Transverse colon (tissue), 4 donors: ENCODE data around the gene LDLRAD1. TPM values are rescaled to one million over a fixed set of nuclear protein-coding genes. Genes with fewer than 3 reads are reported as not detected.

Experiments used
- DNase-seq: peaks from one replicate; pipeline ENCODE4 v3.0.0-alpha.2; 2019
- H3K27ac ChIP-seq, 4 donors: fragments of 200-600 bp; sonication (generic); 2 replicates each; pipeline ENCODE4 v1.5.1; 2016 to 2018; ENCODE audit warnings: inconsistent platforms in 4 of 4
- H3K27me3 ChIP-seq: fragments of 200-600 bp; sonication (generic); 2 replicates; pipeline ENCODE4 v1.5.1; 2017; ENCODE audit warnings: inconsistent platforms
- H3K36me3 ChIP-seq, 4 donors: fragments of 200-600 bp; sonication (generic); 2 replicates each; pipeline ENCODE4 v1.5.1; 2017 to 2019; ENCODE audit warnings: inconsistent platforms in 4 of 4
- H3K4me1 ChIP-seq, 4 donors: fragments of 200-600 bp; sonication (generic); 2 replicates each; pipeline ENCODE4 v1.5.1; 2017 to 2020; ENCODE audit warnings: inconsistent platforms in 4 of 4
- H3K4me3 ChIP-seq, 4 donors: fragments of 200-600 bp; sonication (generic); 1 replicate in 1 of 4; 2 replicates in 3 of 4; pipeline versions ENCODE4 v1.5.1 to v1.6.1; 2017 to 2019; ENCODE audit warnings: inconsistent platforms in 4 of 4
- H3K9me3 ChIP-seq, 2 donors: fragments of 200-600 bp; sonication (generic); 2 replicates each; pipeline ENCODE4 v1.5.1; 2017 to 2019; ENCODE audit warnings: inconsistent platforms in 2 of 2
- EP300 ChIP-seq: sonication (generic); formaldehyde crosslinking; IDR thresholded peaks from one replicate; pipeline ENCODE4 v1.6.1; 2017; ENCODE audit warnings: antibody characterized with exemption, low read depth
- POLR2A ChIP-seq: fragments of 450-650 bp; IDR thresholded peaks from one replicate; pipeline ENCODE4 v1.6.1; 2016; ENCODE audit warnings: antibody characterized with exemption, mild to moderate bottlenecking, moderate library complexity
- POLR2AphosphoS5 ChIP-seq, 3 donors: sonication (generic); formaldehyde crosslinking; IDR thresholded peaks; one replicate each; pipeline ENCODE4 v1.6.1; 2016; ENCODE audit warnings: antibody characterized with exemption in 3 of 3
- WGBS, 2 donors: methylation state at CpG; one replicate each; pipeline ENCODE4 v1.1.5; 2018; ENCODE audit warnings: low coverage in 1 of 2; 5-methylcytosine and 5-hydroxymethylcytosine counted together
- in situ Hi-C, 4 donors: fragments of 200-750 bp; cut with MboI; loops; one replicate each; pipeline versions ENCODE4 v1.15.0 to v1.15.1; 2017; ENCODE audit warnings: low sequenced_read_pairs in 3 of 4, low pct_ligation_motif_present in 1 of 4, low pct_unique_long_range_greater_than_20kb in 1 of 4
- intact Hi-C: fragments of 100-400 bp; cut with DNase I; formaldehyde crosslinking; loops from one replicate; pipeline ENCODE4 v1.15.1; 2023; ENCODE audit warnings: low total_unique reads
- total RNA-seq, 4 donors: library from RNA; depleted of rRNA; stranded (reverse); fragments of >200 nt; gene quantifications; one replicate each; pipeline ENCODE4 v1.1.0, GENCODE V29; 2016
- TF ChIP-seq, protein P1 (sequence below), 5 experiments: fragments of 200-600 bp in 3 of 5; fragments of 450-650 bp in 2 of 5; sonication (generic) in 3 of 5; IDR thresholded peaks; 1 replicate in 2 of 5; 2 replicates in 3 of 5; pipeline ENCODE4 v1.5.1; 2016 to 2017; ENCODE audit warnings: antibody characterized with exemption in 5 of 5, inconsistent platforms in 3 of 5, mild to moderate bottlenecking in 2 of 5, moderate library complexity in 1 of 5

Gene LDLRAD1
- total RNA-seq, 4 donors from 2014 or later: not detected

DNA sequence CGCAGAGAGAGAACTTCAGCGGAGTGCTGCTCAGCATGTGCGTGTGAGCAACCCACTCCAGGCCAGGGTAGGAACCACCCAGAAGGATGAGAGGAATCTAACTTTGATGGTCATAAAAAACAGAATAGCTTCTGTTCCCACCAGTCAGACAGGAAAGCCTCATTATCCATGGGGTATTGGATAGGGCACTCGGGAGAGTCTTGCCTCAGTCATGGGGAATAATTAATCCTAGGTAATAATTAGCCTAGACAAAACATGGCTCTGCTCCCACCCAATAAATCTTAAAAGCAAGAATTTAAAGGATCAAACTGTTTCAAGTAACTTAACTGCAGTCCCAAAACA is 35.3 kb downstream of the LDLRAD1 start:
- H3K4me1 ChIP-seq: peaks cover 0 to 13% (median 7%) of the 10 kb centered on the region in 4 donors
- H3K27ac ChIP-seq: peak overlapping the region in 3 of 4 donors; percentile 36 to 59 (median 46)
- 48% methylated on average over 4 of the region's 4 CpGs; no CpG with 5 or more reads in 1 of the 2 donors for WGBS, 2 donors
- intact Hi-C loops: no loop called here
- DNase-seq: no peak
- in situ Hi-C loops: no loop called here
- TF ChIP-seq POLR2A (no peak), EP300 (no peak), POLR2AphosphoS5 (IDR thresholded peaks at IDR 0.05) (no peak)
- TF ChIP-seq, protein P1, sequence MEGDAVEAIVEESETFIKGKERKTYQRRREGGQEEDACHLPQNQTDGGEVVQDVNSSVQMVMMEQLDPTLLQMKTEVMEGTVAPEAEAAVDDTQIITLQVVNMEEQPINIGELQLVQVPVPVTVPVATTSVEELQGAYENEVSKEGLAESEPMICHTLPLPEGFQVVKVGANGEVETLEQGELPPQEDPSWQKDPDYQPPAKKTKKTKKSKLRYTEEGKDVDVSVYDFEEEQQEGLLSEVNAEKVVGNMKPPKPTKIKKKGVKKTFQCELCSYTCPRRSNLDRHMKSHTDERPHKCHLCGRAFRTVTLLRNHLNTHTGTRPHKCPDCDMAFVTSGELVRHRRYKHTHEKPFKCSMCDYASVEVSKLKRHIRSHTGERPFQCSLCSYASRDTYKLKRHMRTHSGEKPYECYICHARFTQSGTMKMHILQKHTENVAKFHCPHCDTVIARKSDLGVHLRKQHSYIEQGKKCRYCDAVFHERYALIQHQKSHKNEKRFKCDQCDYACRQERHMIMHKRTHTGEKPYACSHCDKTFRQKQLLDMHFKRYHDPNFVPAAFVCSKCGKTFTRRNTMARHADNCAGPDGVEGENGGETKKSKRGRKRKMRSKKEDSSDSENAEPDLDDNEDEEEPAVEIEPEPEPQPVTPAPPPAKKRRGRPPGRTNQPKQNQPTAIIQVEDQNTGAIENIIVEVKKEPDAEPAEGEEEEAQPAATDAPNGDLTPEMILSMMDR (IDR thresholded peaks at IDR 0.05): no peak
- no peaks in the 10 kb centered on the region for H3K9me3 ChIP-seq
- H3K36me3 ChIP-seq: no peaks in the 10 kb centered on the region
- peak overlapping the region in 3 of 4 donors; percentile 11 to 38 (median 25) for H3K4me3 ChIP-seq
- no peaks in the 10 kb centered on the region for H3K27me3 ChIP-seq

DNA sequence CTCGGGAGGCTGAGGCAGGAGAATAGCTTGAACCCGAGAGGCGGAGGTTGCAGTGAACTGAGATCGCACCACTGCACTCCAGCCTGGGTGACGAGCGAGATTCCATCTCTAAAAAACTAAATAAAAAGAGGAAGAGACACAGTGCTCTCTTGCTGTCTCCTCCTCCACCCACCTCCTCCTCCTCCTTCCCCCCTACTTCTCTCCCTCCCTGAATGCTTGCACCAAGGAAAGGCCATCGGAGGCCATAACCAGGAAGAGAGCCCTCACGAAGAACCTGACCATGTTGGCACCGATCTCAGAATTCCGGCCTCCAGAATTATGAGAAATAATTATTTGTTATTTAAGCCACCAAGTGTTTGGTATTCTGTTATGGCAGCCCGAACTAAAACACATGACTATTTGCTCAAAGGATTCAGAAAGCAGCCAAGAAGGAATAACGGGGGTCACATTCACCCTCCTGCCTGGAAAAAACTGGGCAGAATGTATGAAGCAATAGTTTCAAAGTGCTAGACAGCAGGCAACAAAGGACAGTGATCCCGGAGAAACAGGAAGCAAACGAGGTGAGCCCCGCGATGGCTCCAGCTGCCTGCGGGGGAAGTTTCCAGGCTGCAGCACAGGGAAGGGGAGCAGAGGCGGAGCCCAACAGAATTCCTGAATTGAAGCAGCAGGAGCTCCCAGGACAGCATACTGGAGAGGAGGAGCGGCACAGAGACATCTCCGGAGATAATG is 35.8 kb downstream of the LDLRAD1 start:
- H3K4me3 ChIP-seq: peak overlapping the region in 3 of 4 donors; percentile 11 to 38 (median 25)
- no peaks in the 10 kb centered on the region for H3K36me3 ChIP-seq
- intact Hi-C loops (no loop called here), in situ Hi-C loops (no loop called here)
- no peaks in the 10 kb centered on the region for H3K27me3 ChIP-seq
- H3K4me1 ChIP-seq: peaks cover 0 to 13% (median 7%) of the 10 kb centered on the region in 4 donors
- WGBS, 2 donors: 24 to 45% methylated on average over 8 to 20 of the region's 20 CpGs
- no peaks in the 10 kb centered on the region for H3K9me3 ChIP-seq
- TF ChIP-seq, protein P1 (IDR thresholded peaks at IDR 0.05): no peak
- no peak for TF ChIP-seq EP300
- no peak for TF ChIP-seq POLR2AphosphoS5 (IDR thresholded peaks at IDR 0.05)
- TF ChIP-seq POLR2A: no peak
- peak overlapping the region in 3 of 4 donors; percentile 36 to 59 (median 46) for H3K27ac ChIP-seq
- DNase-seq: peak; percentile 17

DNA sequence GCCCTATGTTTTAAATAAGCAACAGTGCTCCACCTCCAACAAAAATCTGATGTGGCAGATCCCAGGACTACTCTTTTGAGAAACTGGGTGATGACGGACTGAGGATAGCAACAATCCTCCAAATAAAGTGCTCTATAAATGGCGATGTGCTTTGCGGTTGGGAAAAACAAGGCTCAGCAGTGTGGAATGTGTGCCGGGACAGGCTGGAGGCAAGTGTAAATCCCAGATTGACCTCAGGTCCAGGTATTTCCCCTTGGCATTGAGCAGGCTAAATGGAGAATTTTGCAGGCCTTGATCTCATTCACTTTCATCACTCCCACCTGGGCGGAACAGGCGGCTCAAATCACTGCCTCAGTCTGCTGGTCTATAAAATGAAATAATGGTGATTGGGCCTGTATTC is 36.8 kb downstream of the LDLRAD1 start:
- Histone ChIP-seq H3K36me3 (no peaks in the 10 kb centered on the region), H3K4me1 (peaks cover 0 to 13% (median 7%) of the 10 kb centered on the region in 4 donors), H3K27ac (no peak overlapping the region), H3K9me3 (no peaks in the 10 kb centered on the region), H3K27me3 (no peaks in the 10 kb centered on the region), H3K4me3 (no peak overlapping the region)
- WGBS, 2 donors: 99% methylated on average over 6 of the region's 6 CpGs; no CpG with 5 or more reads in 1 of the 2 donors
- DNase-seq: no peak
- intact Hi-C loops (no loop called here), in situ Hi-C loops (no loop called here)
- TF ChIP-seq POLR2AphosphoS5 (IDR thresholded peaks at IDR 0.05) (no peak), POLR2A (no peak), EP300 (no peak)
- TF ChIP-seq, protein P1 (IDR thresholded peaks at IDR 0.05): no peak

DNA sequence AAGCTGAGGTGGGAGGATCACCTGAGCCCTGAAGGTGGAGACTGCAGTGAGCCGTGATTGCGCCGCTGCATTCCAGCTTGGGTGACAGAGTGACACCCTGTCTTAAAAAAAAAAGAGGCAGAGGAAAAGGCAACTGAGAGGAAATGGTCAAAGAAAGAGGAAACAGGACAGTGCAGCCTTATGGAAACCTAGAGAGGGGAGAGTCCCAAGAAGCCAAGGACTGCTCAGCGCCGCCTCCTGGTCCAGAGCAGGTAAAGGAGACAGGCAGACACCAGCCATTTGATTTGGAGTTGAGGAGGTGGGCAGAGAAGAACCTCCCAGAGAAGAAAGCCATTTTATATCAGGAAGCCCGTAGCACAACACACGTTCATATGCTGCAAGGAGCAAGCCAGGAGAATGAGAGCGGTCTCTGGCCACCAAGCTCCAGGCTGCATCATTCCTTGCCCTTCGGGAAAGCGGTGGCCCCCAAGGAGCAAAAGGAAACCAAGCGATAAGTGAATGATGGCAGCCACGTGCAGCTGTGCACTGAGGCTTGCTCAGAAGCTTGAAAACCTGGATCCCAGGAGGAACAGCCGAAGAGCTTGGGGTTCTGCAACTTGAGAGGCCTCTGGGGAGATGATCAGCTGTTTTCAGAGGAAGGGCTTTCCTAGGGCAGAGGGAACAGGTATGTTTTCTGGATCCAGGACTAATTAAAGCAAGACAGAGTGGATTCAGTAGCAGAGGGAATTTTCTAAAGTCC is 38.1 kb downstream of the LDLRAD1 start:
- intact Hi-C loops: no loop called here

More for the DNA sequence above, 38.1 kb downstream of the LDLRAD1 start:
- H3K4me1 ChIP-seq: peaks cover 0 to 13% (median 7%) of the 10 kb centered on the region in 4 donors
- H3K27ac ChIP-seq: no peak overlapping the region
- no peaks in the 10 kb centered on the region for H3K9me3 ChIP-seq
- TF ChIP-seq EP300: no peak
- no peak for TF ChIP-seq POLR2AphosphoS5 (IDR thresholded peaks at IDR 0.05)
- TF ChIP-seq, protein P1 (IDR thresholded peaks at IDR 0.05): no peak
- no peak for TF ChIP-seq POLR2A
- in situ Hi-C loops: no loop called here
- H3K36me3 ChIP-seq: no peaks in the 10 kb centered on the region
- H3K27me3 ChIP-seq: no peaks in the 10 kb centered on the region
- no peak for DNase-seq
- 87 to 88% methylated on average over 3 to 13 of the region's 13 CpGs for WGBS, 2 donors
- H3K4me3 ChIP-seq: no peak overlapping the region
